GM21723 (cell line): ENCODE results near the gene PLA2G3.

Experiments
- ATAC-seq: cut with Tn5 transposase; IDR thresholded peaks from one replicate; pipeline ENCODE4 v1.9.1; 2021; ENCODE audit warnings: mild to moderate bottlenecking, moderate library complexity; ENCODE audit not compliant: unreplicated experiment

The PLA2G3 gene

DNA sequence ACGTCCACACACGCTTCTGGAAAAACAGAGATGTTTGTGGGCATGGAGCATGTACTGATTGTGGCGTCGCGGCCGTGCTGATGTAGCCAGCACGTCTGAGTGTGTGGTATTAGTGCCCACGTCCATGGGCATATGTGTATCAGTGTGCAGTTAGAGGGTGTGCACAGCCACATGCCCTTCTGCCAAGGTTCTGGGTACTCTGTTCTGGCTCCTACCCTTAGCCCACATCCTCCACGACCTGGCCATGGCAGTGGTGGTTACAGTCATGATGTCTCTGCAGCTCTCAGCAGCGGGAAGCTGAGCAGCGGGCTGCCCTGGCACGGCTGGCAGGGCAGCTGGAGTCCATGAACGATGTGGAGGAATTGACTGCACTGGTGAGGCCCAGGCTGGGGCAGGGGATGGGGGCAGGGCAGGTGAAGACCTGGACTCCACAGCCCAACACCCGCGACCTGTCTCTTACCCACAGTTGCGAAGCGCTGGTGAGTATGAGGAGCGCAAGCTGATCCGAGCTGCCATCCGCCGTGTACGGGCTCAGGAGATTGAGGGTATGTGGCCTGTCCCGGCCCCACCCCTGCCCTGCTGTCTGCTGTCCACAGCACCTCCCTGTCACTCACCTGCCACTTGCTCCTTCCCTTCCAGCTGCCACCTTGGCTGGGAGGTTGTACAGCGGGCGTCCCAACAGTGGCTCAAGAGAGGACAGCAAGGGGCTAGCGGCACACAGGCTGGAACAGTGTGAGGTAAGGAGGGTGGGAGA is 51.9 kb downstream of the PLA2G3 start:
- ATAC-seq, result no peak

DNA sequence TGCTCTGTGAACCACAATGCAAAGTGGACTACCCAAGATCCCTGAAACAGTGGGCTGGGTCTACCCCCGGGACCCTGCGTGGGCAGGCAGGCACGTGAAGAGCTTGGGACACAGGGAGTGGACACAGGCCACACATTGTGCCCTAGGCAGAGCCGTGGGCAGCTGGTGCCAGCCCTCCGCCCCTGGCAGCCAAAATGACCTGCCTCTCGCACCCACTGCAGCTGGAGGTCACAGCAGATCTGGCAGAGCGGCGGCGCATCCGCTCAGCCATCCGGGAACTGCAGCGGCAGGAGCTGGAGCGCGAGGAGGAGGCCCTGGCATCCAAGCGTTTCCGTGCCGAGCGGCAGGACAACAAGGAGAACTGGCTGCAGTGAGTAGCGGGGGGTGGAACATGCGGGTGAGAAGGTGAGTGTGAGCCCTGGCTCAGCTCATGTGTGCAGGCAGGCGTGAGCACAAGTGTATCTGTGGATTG is 52.5 kb downstream of the PLA2G3 start:
- ATAC-seq, result no peak

DNA sequence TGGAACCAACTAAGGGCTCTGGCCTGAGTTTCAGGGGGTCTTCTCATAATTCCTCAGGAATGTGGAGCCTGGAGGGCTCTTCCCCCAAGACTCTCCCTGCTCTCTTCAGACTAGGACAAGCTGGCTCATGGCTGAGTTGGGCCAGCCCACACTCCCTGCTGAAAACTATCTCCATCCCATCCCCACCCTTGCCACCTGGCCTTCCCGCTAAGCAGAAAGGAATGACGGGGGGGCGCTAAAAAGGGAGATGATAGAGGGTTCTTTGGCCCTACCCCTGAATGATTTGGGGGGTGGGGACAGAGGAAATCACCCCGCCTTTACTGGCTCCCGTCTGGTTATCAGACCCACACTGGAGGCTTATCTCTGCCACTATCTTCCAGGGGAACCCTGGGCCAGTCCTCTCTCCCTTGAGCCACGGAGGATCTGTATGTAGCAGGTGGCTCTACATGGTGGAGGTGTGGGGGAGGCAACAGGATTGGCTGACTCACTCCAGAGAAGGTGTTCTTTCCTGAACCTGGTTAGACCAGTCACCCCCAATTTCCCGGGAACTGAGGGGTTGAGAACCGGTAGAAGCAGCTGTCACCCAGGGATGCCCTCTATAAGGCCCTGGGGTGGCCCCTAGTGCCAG is 53.5 kb downstream of the PLA2G3 start:
- ATAC-seq, result no peak

DNA sequence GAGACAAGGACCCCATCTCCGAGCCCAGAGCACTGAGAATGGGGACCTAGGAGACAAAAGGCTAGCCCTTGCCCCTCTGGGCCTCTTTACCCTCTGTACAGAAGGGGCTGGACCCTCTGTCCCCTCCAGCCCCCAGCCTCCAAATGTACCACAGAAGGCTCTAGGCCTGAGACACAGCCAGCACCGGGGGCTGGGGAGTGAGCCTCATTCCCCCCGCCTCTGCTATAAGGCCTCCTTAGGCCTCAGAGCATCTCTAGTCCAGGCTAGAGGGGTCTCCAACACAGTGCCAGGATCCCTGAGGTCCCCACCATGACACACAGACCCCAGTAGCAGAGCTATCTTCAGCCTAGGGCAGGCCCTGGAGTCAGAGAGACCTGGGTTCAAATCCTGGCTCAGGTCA is 54.4 kb downstream of the PLA2G3 start:
- no peak for ATAC-seq

DNA sequence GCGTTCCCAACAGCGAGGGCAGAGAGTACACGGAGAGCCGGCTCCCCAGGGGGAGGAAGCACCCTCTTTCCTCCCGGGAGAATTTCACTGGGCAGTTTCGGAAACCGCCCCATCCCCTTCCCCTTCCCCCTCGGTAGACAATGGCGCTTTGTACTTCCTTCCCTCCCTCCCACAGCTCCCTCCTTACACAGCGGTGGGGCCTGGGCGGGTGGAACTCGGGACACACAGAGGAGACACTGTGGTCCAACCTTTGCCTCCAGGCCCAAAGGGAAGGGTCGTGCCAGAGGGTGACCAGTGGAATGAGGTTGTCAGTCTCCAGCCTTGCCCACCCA is 54.8 kb downstream of the PLA2G3 start:
- ATAC-seq, result no peak

DNA sequence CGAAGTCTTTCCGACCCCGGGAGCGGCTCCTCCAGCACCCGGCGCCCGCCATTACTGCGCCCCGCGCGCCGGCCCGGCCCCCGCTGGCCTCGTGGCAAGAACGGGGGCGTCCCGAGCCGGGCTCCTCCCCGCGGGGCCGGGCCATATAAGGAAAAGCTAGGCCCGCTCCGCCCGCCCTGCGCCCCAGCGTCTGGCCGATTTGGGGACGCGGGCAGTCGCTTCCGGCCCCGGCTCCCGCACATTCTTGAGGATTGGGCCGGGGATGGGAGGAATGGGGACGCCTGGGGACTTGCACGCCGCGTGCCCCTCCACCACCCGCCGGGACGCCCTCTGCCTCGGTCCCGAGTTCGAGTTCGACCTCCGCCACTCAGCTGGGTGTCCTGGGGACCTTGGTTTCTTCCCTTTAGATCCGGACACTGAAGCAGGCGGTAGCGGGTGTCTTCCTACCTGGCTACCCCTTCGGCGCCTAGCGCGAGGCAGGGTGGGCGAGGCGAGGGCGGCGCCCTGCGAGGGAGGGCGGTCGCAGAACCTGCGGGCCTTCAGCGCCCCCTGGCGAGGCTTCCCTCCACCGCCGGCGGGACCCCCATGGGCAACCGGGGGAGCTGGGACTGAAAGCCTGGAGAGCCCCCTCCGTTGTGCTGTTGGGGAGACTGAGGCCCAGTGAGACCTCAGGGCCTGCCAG is 55.4 kb downstream of the PLA2G3 start:
- ATAC-seq, result peak; percentile 59
